ENCODE data around the gene ATN1. TPM values are rescaled to one million over a fixed set of nuclear protein-coding genes. Genes with fewer than 3 reads are reported as not detected.
"Not testable (repeated sequence)": the region's sequence is repeated elsewhere in the genome, so short reads cannot be mapped to it uniquely, and the experiment has no call there.

ATN1 gene
- total RNA-seq, 8 experiments from 2014 or later: 4.3 to 51.5 (median 15.8) TPM

GRCh38 chr12:6890789-6891645, 36.7 kb upstream of the ATN1 start:
- 0 to 20% (median 6%) methylated on average over 1 to 18 of the region's 68 CpGs for WGBS, 10 experiments
- in situ Hi-C loops (cut with MboI; ENCODE audit: low pct_unique_long_range_greater_than_20kb in 2 of 9, low sequenced_read_pairs in 9 of 9, unreplicated experiment in 9 of 9): no loop called here
- peak; percentile 95 to 98 (median 96) for ATAC-seq (replicated peaks in 6 of 8)
- Histone ChIP-seq H3K4me3 (peak overlapping the region; percentile 33 to 41 (median 37)), H3K4me1 (replicated peaks in 1 of 2) (peaks cover 12 to 14% of the 10 kb centered on the region in 2 donors), H3K27ac (peak overlapping the region; percentile 58 to 78)

GRCh38 chr12:6891646-6892001, 36.1 kb upstream of the ATN1 start:
- WGBS, 10 experiments: 65 to 100% (median 86%) methylated on average over 1 to 5 of the region's 5 CpGs; no CpG with 5 or more reads in 4 of the 10 experiments
- peak in 2 of 8 experiments; percentile 1 to 3 for ATAC-seq (replicated peaks in 6 of 8)
- Histone ChIP-seq H3K4me3 (peak overlapping the region; percentile 27 to 41 (median 33)), H3K4me1 (replicated peaks in 1 of 2) (peaks cover 8 to 9% of the 10 kb centered on the region in 2 donors), H3K27ac (peak overlapping the region in 1 of 2 donors; percentile 63)
- in situ Hi-C loops (cut with MboI; ENCODE audit: low pct_unique_long_range_greater_than_20kb in 2 of 9, low sequenced_read_pairs in 9 of 9, unreplicated experiment in 9 of 9): no loop called here

GRCh38 chr12:6892683-6893082, 35.1 kb upstream of the ATN1 start:
- in situ Hi-C loops (cut with MboI; ENCODE audit: low pct_unique_long_range_greater_than_20kb in 2 of 9, low sequenced_read_pairs in 9 of 9, unreplicated experiment in 9 of 9); H3K4me3 ChIP-seq; ATAC-seq (replicated peaks in 6 of 8); H3K4me1 ChIP-seq (replicated peaks in 1 of 2); H3K27ac ChIP-seq: not testable (repeated sequence)
- 72 to 100% (median 94%) methylated on average over 1 to 3 of the region's 3 CpGs; no CpG with 5 or more reads in 5 of the 10 experiments for WGBS, 10 experiments

DNA sequence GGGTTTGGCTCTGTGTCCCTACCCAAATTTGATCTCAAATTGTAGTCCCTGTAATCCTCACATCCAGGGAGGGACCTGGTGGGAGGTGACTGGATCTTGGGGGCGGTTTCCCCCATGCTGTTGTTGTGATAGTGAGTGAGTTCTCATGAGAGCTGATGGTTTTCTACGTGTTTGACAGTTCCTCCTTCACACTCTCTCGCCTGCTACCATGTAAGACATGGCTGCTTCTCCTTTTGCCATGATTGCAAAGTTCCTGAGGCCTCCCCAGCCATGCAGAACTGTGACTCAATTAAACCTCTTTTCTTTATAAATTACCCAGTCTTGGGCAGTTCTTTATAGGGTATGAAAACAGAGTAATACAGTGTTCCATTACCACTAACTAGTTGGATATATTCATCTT, 33.4 kb upstream of the ATN1 start:
- Histone ChIP-seq H3K4me3 (no peak overlapping the region), H3K4me1 (replicated peaks in 1 of 2) (peaks cover 5 to 8% of the 10 kb centered on the region in 2 donors), H3K27ac (no peak overlapping the region)
- no peak for ATAC-seq (replicated peaks in 6 of 8)
- WGBS, 10 experiments: 44 to 100% (median 74%) methylated on average over 1 to 2 of the region's 3 CpGs; no CpG with 5 or more reads in 4 of the 10 experiments
- in situ Hi-C loops (cut with MboI; ENCODE audit: low pct_unique_long_range_greater_than_20kb in 2 of 9, low sequenced_read_pairs in 9 of 9, unreplicated experiment in 9 of 9): no loop called here

GRCh38 chr12:6896846-6897435, 30.8 kb upstream of the ATN1 start:
- H3K4me3 ChIP-seq: no peak overlapping the region
- 38 to 94% (median 70%) methylated on average over 1 to 5 of the region's 6 CpGs; no CpG with 5 or more reads in 1 of the 10 experiments for WGBS, 10 experiments
- H3K27ac ChIP-seq: no peak overlapping the region
- in situ Hi-C loops (cut with MboI; ENCODE audit: low pct_unique_long_range_greater_than_20kb in 2 of 9, low sequenced_read_pairs in 9 of 9, unreplicated experiment in 9 of 9): no loop called here
- H3K4me1 ChIP-seq (replicated peaks in 1 of 2): peaks cover 5 to 12% of the 10 kb centered on the region in 2 donors
- ATAC-seq (replicated peaks in 6 of 8): no peak

DNA sequence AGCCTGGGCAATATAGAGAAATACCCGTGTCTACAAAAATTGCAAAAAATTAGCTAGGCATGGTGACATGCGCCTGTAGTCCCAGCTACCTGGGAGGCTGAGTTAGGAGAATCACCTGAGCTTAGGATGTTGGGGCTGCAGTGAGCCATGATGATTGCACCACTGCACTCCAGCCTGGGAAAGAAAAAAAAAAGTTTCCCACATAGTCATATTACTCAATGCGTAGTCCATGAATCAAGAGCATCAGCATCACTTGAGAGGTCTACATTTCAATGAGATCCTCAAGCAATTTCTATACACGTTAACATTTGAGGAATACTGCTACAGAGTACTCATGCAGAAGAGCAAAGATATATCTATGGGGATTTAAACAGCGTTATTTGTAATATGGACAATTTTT, 28.3 kb upstream of the ATN1 start:
- Histone ChIP-seq H3K27ac (no peak overlapping the region), H3K4me1 (replicated peaks in 1 of 2) (peaks cover 15 to 22% of the 10 kb centered on the region in 2 donors), H3K4me3 (no peak overlapping the region)
- 67 to 100% (median 92%) methylated on average over 1 to 5 of the region's 5 CpGs; no CpG with 5 or more reads in 2 of the 10 experiments for WGBS, 10 experiments
- in situ Hi-C loops (cut with MboI; ENCODE audit: low pct_unique_long_range_greater_than_20kb in 2 of 9, low sequenced_read_pairs in 9 of 9, unreplicated experiment in 9 of 9): no loop called here
- ATAC-seq (replicated peaks in 6 of 8): no peak

DNA sequence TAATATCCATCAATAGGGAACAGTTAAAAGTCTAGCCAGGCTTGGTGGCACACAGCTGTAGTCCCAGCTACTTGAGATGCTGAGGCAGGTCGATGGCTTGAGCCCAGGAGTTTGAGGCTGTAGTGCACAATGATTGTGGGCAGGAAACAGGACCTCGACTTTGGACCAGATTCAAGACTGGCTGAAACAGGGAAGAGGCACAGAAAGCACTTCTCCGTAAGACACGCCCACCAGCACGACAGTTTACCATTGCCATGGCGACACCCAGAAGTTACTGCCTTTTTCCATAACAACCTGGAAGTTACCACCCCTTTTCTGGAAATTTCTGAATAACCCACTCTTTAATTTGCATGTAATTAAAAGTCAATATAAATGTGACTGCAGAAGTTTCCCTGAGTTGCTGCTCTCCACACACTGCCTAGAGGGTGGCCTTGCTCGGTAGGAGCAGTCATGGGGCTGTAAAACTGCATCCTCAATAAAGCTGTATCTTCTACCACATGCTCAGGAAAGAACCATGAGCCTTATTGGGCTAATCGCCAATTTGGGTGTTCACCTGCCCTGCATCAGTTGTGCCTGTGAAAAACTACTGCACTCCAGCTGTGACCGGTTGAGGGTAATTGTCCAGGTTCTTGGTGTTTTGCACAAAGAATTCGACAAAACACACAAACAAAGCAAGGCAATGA, 27.8 kb upstream of the ATN1 start:
- in situ Hi-C loops (cut with MboI; ENCODE audit: low pct_unique_long_range_greater_than_20kb in 2 of 9, low sequenced_read_pairs in 9 of 9, unreplicated experiment in 9 of 9): no loop called here
- 0 to 100% (median 67%) methylated on average over 1 to 10 of the region's 10 CpGs; no CpG with 5 or more reads in 2 of the 10 experiments for WGBS, 10 experiments
- H3K27ac ChIP-seq: peak overlapping the region in 1 of 2 donors; percentile 23
- peak; percentile 3 to 40 (median 24) for ATAC-seq (replicated peaks in 6 of 8)
- H3K4me3 ChIP-seq: no peak overlapping the region
- H3K4me1 ChIP-seq (replicated peaks in 1 of 2): peaks cover 16 to 22% of the 10 kb centered on the region in 2 donors

DNA sequence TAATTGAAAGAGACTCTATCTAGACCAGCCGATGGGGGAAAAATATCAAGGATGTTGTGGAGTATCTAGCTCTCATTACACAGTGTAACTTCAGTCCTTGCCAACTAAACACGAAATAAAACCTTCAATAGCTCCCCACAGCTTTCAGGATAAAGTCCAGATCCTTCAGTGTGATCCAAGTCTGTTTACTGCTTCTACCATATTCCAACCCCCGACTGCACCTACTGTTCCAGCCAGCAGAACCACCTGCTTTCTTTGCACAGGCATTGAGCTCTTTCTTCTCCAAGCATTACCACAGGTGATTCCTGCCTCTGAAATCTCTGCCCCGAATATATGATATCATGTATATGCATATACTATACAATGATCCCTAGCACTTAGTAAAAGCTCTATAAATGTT, 25.3 kb upstream of the ATN1 start:
- no peak for ATAC-seq (replicated peaks in 6 of 8)
- Histone ChIP-seq H3K27ac (no peak overlapping the region), H3K4me3 (no peak overlapping the region), H3K4me1 (replicated peaks in 1 of 2) (peaks cover 22 to 28% of the 10 kb centered on the region in 2 donors)
- WGBS, 10 experiments: 70 to 88% (median 82%) methylated on average over 1 to 3 of the region's 4 CpGs; no CpG with 5 or more reads in 6 of the 10 experiments
- in situ Hi-C loops (cut with MboI; ENCODE audit: low pct_unique_long_range_greater_than_20kb in 2 of 9, low sequenced_read_pairs in 9 of 9, unreplicated experiment in 9 of 9): no loop called here

GRCh38 chr12:6903722-6904121, 24.0 kb upstream of the ATN1 start:
- in situ Hi-C loops (cut with MboI; ENCODE audit: low pct_unique_long_range_greater_than_20kb in 2 of 9, low sequenced_read_pairs in 9 of 9, unreplicated experiment in 9 of 9): no loop called here
- H3K4me1 ChIP-seq (replicated peaks in 1 of 2): peaks cover 22 to 28% of the 10 kb centered on the region in 2 donors
- peak overlapping the region in 1 of 5 donors; percentile 43 for H3K4me3 ChIP-seq
- H3K27ac ChIP-seq: peak overlapping the region; percentile 79 to 89
- no peak for ATAC-seq (replicated peaks in 6 of 8)
- WGBS, 10 experiments: 67 to 100% (median 100%) methylated on average over 1 of the region's 1 CpG; no CpG with 5 or more reads in 5 of the 10 experiments

- in situ Hi-C loops (cut with MboI; ENCODE audit: low pct_unique_long_range_greater_than_20kb in 2 of 9, low sequenced_read_pairs in 9 of 9, unreplicated experiment in 9 of 9): no loop called here
- ATAC-seq (replicated peaks in 6 of 8): peak; percentile 93 to 97 (median 94)
- H3K27ac ChIP-seq: peak within 1 kb of the TSS; percentile 79 to 89
- 0 to 47% (median 13%) methylated on average over 1 to 15 of the region's 34 CpGs; no CpG with 5 or more reads in 1 of the 10 experiments for WGBS, 10 experiments
- peaks cover 21 to 24% of the 10 kb centered on the region in 2 donors for H3K4me1 ChIP-seq (replicated peaks in 1 of 2)
- H3K4me3 ChIP-seq: peak within 1 kb of the TSS; percentile 31 to 48 (median 43)
Observed at GRCh38 chr12:6904280-6905276, 23.2 kb upstream of the ATN1 start, which contains the start of gene LRRC23. TSS of gene LRRC23 (plus strand) at chr12:6904822. CDS start at chr12:6905634, 812 bp downstream.

DNA sequence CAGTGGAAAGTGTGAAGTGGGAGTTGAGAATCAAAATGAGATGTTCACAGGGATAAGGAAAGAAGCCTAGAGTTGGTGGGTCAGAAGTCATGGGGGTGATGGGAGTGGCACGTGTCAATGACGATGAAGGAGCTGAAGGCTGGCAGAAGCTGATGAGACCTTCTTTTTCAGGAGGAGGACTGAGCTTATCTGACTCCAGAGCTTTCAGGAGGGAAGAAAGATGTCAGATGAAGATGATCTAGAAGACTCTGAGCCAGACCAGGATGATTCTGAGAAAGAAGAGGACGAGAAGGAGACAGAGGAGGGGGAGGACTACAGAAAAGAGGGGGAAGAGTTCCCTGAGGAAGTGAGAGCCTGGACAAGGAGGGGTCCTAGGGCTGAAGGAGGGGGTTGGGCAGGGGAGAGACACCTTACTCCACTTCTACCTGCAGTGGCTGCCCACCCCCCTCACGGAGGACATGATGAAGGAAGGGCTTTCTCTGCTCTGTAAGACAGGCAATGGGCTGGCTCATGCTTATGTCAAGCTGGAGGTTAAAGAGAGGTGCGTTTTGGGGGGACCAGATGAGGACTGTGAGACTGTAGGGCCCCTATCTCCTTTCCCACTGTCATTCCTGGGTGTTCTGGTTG, 22.2 kb upstream of the ATN1 start:
- 20 to 83% (median 60%) methylated on average over 1 to 3 of the region's 5 CpGs; no CpG with 5 or more reads in 4 of the 10 experiments for WGBS, 10 experiments
- ATAC-seq (replicated peaks in 6 of 8): no peak
- in situ Hi-C loops (cut with MboI; ENCODE audit: low pct_unique_long_range_greater_than_20kb in 2 of 9, low sequenced_read_pairs in 9 of 9, unreplicated experiment in 9 of 9): no loop called here
- Histone ChIP-seq H3K27ac (peak overlapping the region; percentile 63 to 89), H3K4me3 (peak overlapping the region; percentile 31 to 48 (median 43)), H3K4me1 (replicated peaks in 1 of 2) (peaks cover 17% of the 10 kb centered on the region in 2 donors)

Data from motor neuron (in vitro differentiated cells).